Mesenchymal stem cell (in vitro differentiated cells and primary cell): ENCODE data around the gene BTN2A1.

Experiments used
- DNase-seq: peaks from one replicate; pipeline ENCODE4 v3.0.0-alpha.2; 2013
- H2AFZ ChIP-seq: one replicate; pipeline ENCODE4 v1.6.1; 2013; ENCODE audit warnings: low read depth, mild to moderate bottlenecking, control low read depth, inconsistent platforms, low read length, moderate library complexity
- H2AK5ac ChIP-seq: 2 replicates; pipeline ENCODE4 v1.6.1; 2013; ENCODE audit warnings: low read length, moderate library complexity, mild to moderate bottlenecking, inconsistent platforms; ENCODE audit not compliant: severe bottlenecking
- H2BK120ac ChIP-seq: one replicate; pipeline ENCODE4 v1.6.1; 2013; ENCODE audit warnings: low read depth, mild to moderate bottlenecking, inconsistent platforms, low read length, moderate library complexity
- H2BK12ac ChIP-seq, 2 experiments: one replicate each; pipeline ENCODE4 v1.6.1; 2013; ENCODE audit warnings: inconsistent platforms in 2 of 2, low read length in 2 of 2, mild to moderate bottlenecking in 2 of 2, moderate library complexity in 2 of 2, control low read depth in 1 of 2
- H2BK15ac ChIP-seq: one replicate; pipeline ENCODE4 v1.6.1; 2013; ENCODE audit warnings: mild to moderate bottlenecking, low read depth, inconsistent platforms; ENCODE audit not compliant: poor library complexity, severe bottlenecking
- H2BK5ac ChIP-seq: 2 replicates; pipeline ENCODE4 v1.6.1; 2013; ENCODE audit warnings: low read depth, mild to moderate bottlenecking, low read length, control low read depth, inconsistent platforms; ENCODE audit not compliant: poor library complexity, severe bottlenecking
- H3K14ac ChIP-seq, 2 experiments: one replicate each; pipeline ENCODE4 v1.6.1; 2013; ENCODE audit warnings: inconsistent platforms in 2 of 2, low read length in 2 of 2, control low read depth in 1 of 2, mild to moderate bottlenecking in 1 of 2, moderate library complexity in 1 of 2
- H3K18ac ChIP-seq, 2 experiments: one replicate each; pipeline ENCODE4 v1.6.1; 2013; ENCODE audit warnings: inconsistent platforms in 2 of 2, low read length in 2 of 2, control low read depth in 1 of 2, low read depth in 1 of 2, mild to moderate bottlenecking in 1 of 2
- H3K23ac ChIP-seq, 2 experiments: one replicate each; pipeline ENCODE4 v1.6.1; 2013; ENCODE audit warnings: inconsistent platforms in 2 of 2, low read length in 2 of 2, mild to moderate bottlenecking in 2 of 2, moderate library complexity in 2 of 2, control low read depth in 1 of 2
- H3K27ac ChIP-seq: 2 replicates; pipeline ENCODE4 v1.5.1; 2013; ENCODE audit warnings: mild to moderate bottlenecking, moderate library complexity, low read length, control low read depth, inconsistent platforms; ENCODE audit not compliant: poor library complexity, severe bottlenecking
- H3K27me3 ChIP-seq, 2 experiments: 2 replicates each; pipeline versions ENCODE4 v1.6.1 to v1.7.0; 2013; ENCODE audit warnings: low read length in 2 of 2, mild to moderate bottlenecking in 2 of 2, moderate library complexity in 2 of 2, control low read depth in 1 of 2, inconsistent platforms in 1 of 2; ENCODE audit not compliant: control insufficient read depth in 1 of 2, insufficient read depth in 1 of 2
- H3K36me3 ChIP-seq, 2 experiments: 2 replicates each; pipeline versions ENCODE4 v1.6.1 to v1.7.0; 2013; ENCODE audit warnings: low read length in 2 of 2, control low read depth in 1 of 2, inconsistent platforms in 1 of 2, low read depth in 1 of 2, mild to moderate bottlenecking in 1 of 2; ENCODE audit not compliant: insufficient read depth in 2 of 2, control insufficient read depth in 1 of 2
- H3K4ac ChIP-seq, 2 experiments: one replicate each; pipeline ENCODE4 v1.6.1; 2013; ENCODE audit warnings: inconsistent platforms in 2 of 2, low read length in 2 of 2, mild to moderate bottlenecking in 2 of 2, moderate library complexity in 2 of 2, control low read depth in 1 of 2, low read depth in 1 of 2
- H3K4me1 ChIP-seq: 2 replicates; pipeline ENCODE4 v1.6.1; 2013; ENCODE audit warnings: low read depth, low read length, control low read depth; ENCODE audit not compliant: control insufficient read depth, insufficient read depth
- H3K4me2 ChIP-seq: 2 replicates; pipeline ENCODE4 v1.6.1; 2013; ENCODE audit warnings: low read length, mild to moderate bottlenecking, inconsistent platforms; ENCODE audit not compliant: poor library complexity, severe bottlenecking
- H3K4me3 ChIP-seq, 2 experiments: 2 replicates each; pipeline versions ENCODE4 v1.5.1 to v1.7.0; 2013; ENCODE audit warnings: low read length in 2 of 2, mild to moderate bottlenecking in 2 of 2, control low read depth in 1 of 2, low read depth in 1 of 2; ENCODE audit not compliant: insufficient read depth in 1 of 2
- H3K79me1 ChIP-seq: replicated peaks from 2 replicates; pipeline ENCODE4 v1.6.1; 2013; ENCODE audit warnings: mild to moderate bottlenecking, control low read depth, low read length, inconsistent platforms; ENCODE audit not compliant: poor library complexity, severe bottlenecking
- H3K9ac ChIP-seq: 2 replicates; pipeline ENCODE4 v1.7.0; 2013; ENCODE audit warnings: mild to moderate bottlenecking, low read length, moderate library complexity
- H3K9me3 ChIP-seq: 2 replicates; pipeline ENCODE4 v1.7.0; 2013; ENCODE audit warnings: mild to moderate bottlenecking, low read length; ENCODE audit not compliant: control insufficient read depth
- H4K8ac ChIP-seq: one replicate; pipeline ENCODE4 v1.6.1; 2013; ENCODE audit warnings: inconsistent platforms, mild to moderate bottlenecking, low read length, moderate library complexity
- H4K91ac ChIP-seq: one replicate; pipeline ENCODE4 v1.6.1; 2013; ENCODE audit warnings: mild to moderate bottlenecking, low read length, inconsistent platforms
- WGBS: methylation state at CpG from one replicate; pipeline ENCODE4 v1.1.7; 2013; ENCODE audit warnings: mixed read lengths; 5-methylcytosine and 5-hydroxymethylcytosine counted together

BTN2A1 gene

DNA sequence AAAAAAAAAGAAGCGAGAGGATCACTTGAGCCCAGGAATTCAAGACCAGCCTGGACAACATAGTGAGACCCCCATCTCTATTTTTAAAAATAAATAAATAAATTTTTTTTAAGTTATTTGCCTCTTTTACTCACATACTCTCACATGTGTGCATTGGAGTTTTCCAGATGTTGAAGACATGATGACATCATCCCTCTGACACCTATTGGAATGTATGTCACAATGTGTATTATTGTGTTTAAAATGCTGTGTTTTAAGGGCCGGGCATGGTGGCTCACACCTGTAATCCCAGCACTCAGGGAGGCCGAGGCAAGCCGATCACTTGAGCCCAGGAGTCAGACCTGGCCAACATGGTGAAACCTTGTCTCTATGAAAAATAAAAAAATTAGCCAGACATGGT, 24.6 kb downstream of the BTN2A1 start:
- Histone ChIP-seq H2AFZ (no peak overlapping the region), H3K14ac (no peak overlapping the region), H2BK15ac (no peak overlapping the region), H3K4ac (no peak overlapping the region), H4K8ac (no peak overlapping the region), H3K27ac (no peak overlapping the region), H2AK5ac (no peak overlapping the region), H3K79me1 (no peaks in the 10 kb centered on the region), H3K27me3 (no peaks in the 10 kb centered on the region), H3K18ac (no peak overlapping the region), H3K4me3 (no peak overlapping the region), H3K9ac (no peak overlapping the region), H3K9me3 (peaks cover 3% of the 10 kb centered on the region), H3K23ac (no peak overlapping the region), H3K36me3 (no peaks in the 10 kb centered on the region), H2BK5ac (no peak overlapping the region), H2BK120ac (no peak overlapping the region), H3K4me2 (no peak overlapping the region), H3K4me1 (no peaks in the 10 kb centered on the region), H2BK12ac (no peak overlapping the region), H4K91ac (no peak overlapping the region)
- DNase-seq = no peak
- 98% methylated on average over 3 of the region's 4 CpGs for WGBS

DNA sequence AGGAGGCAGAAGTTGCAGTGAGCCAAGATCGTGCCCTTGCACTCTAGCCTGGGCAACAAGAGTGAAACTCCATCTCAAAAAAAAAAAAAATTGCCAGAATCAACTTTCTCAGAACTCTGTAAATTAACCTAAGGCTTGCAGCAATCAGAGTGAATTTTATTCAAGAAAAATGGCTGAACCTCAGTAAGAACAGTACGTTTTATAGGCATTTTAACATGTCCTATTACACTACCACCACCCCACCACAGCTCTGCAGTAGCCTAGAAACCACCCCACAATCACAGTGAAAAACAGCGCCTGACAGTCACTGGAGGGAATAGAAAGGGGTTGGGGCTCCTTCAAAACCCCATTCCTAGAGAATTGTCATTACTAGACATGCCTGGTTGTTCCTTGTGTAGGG, 26.0 kb downstream of the BTN2A1 start:
- WGBS = 79% methylated on average over 2 of the region's 3 CpGs
- no peak overlapping the region for H4K8ac ChIP-seq
- no peaks in the 10 kb centered on the region for H3K4me1 ChIP-seq
- no peak overlapping the region for H3K27ac ChIP-seq
- H3K14ac ChIP-seq = no peak overlapping the region
- no peaks in the 10 kb centered on the region for H3K27me3 ChIP-seq
- H2BK5ac ChIP-seq = no peak overlapping the region
- H2AFZ ChIP-seq = no peak overlapping the region
- H3K79me1 ChIP-seq = no peaks in the 10 kb centered on the region
- DNase-seq = no peak
- H3K9me3 ChIP-seq = peaks cover 7% of the 10 kb centered on the region
- no peak overlapping the region for H3K4me2 ChIP-seq
- H2AK5ac ChIP-seq = no peak overlapping the region
- no peaks in the 10 kb centered on the region for H3K36me3 ChIP-seq
- no peak overlapping the region for H3K23ac ChIP-seq
- no peak overlapping the region for H3K9ac ChIP-seq
- no peak overlapping the region for H3K4me3 ChIP-seq
- H2BK120ac ChIP-seq = no peak overlapping the region
- H3K4ac ChIP-seq = no peak overlapping the region
- no peak overlapping the region for H3K18ac ChIP-seq
- H2BK15ac ChIP-seq = no peak overlapping the region
- H4K91ac ChIP-seq = no peak overlapping the region
- H2BK12ac ChIP-seq = no peak overlapping the region

DNA sequence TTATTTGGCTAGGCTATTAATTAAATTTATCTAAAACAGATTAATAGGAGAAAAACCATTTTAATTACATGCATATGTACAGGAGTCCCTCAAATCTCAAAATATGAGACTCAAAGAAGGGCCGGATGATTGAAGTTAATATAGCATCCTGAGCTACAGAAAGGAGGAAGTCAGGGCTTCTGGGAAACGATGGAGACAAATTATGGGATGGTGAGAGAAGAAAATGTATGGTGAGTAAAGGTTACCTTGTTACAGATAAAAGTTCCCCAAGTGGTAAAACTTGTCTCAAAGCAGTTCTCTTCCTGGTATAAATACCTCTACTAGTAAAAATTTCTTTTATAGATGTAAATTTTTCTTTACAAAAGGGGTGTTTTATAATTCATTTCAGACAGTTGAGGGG, 26.4 kb downstream of the BTN2A1 start:
- no peak overlapping the region for H3K14ac ChIP-seq
- H3K9ac ChIP-seq = no peak overlapping the region
- H3K9me3 ChIP-seq = peaks cover 7% of the 10 kb centered on the region
- H2BK5ac ChIP-seq = no peak overlapping the region
- 78% methylated on average over 2 of the region's 2 CpGs for WGBS
- H3K27me3 ChIP-seq = no peaks in the 10 kb centered on the region
- no peaks in the 10 kb centered on the region for H3K4me1 ChIP-seq
- no peak overlapping the region for H3K4me2 ChIP-seq
- H2AK5ac ChIP-seq = no peak overlapping the region
- H2BK15ac ChIP-seq = no peak overlapping the region
- H2BK12ac ChIP-seq = no peak overlapping the region
- H3K27ac ChIP-seq = no peak overlapping the region
- no peak overlapping the region for H3K4me3 ChIP-seq
- H4K91ac ChIP-seq = no peak overlapping the region
- DNase-seq = no peak
- H3K79me1 ChIP-seq = no peaks in the 10 kb centered on the region
- H3K23ac ChIP-seq = no peak overlapping the region
- no peak overlapping the region for H3K4ac ChIP-seq
- H4K8ac ChIP-seq = no peak overlapping the region
- no peak overlapping the region for H2BK120ac ChIP-seq
- no peaks in the 10 kb centered on the region for H3K36me3 ChIP-seq
- H2AFZ ChIP-seq = no peak overlapping the region
- H3K18ac ChIP-seq = no peak overlapping the region

DNA sequence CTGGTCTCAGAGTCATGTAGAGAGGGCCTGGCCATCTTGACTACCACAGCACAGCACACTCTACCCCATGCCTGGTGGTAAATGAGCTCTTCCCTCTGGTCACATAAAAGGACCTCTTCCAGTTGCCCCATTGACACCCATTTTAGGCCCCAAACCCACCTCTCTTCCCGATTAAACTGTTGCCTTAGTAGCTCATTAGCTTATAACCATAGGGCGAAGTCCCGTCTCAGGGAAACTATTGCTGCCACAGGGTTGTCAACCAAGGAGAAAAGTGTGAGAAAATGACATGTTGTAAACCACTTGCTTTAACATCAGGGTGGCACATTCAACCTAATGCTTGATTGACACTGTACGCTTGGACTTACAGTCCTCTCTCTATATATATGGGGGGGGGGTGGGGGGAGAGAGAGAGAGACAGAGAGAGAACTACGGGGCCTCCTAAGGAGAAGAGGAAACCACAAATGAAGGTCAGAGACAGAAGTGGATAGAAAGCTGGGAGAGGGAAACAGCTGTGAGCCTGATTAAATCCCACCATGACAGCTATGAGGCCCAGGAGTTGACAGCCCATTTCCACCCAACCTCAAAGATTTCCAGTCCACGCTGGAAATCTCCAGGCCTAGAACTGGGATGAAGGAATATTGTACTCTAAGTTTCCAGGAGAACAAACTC, 27.5 kb downstream of the BTN2A1 start:
- Histone ChIP-seq H3K4me3 (no peak overlapping the region), H3K23ac (no peak overlapping the region), H2BK15ac (no peak overlapping the region), H3K14ac (no peak overlapping the region), H3K4me1 (no peaks in the 10 kb centered on the region), H3K27ac (no peak overlapping the region), H3K9me3 (peaks cover 7% of the 10 kb centered on the region), H2AFZ (no peak overlapping the region), H3K36me3 (no peaks in the 10 kb centered on the region), H2BK120ac (no peak overlapping the region), H3K27me3 (no peaks in the 10 kb centered on the region), H2AK5ac (no peak overlapping the region), H4K91ac (no peak overlapping the region), H2BK12ac (no peak overlapping the region), H3K9ac (no peak overlapping the region), H3K18ac (no peak overlapping the region), H2BK5ac (no peak overlapping the region), H4K8ac (no peak overlapping the region), H3K4ac (no peak overlapping the region), H3K4me2 (no peak overlapping the region), H3K79me1 (no peaks in the 10 kb centered on the region)
- no peak for DNase-seq
- WGBS = 87% methylated on average over 4 of the region's 6 CpGs
